IMR-90 (cell line): ENCODE results near the gene PGS1. TPM values are rescaled to one million over a fixed set of nuclear protein-coding genes. Genes with fewer than 3 reads are reported as not detected.

Source experiments
- ATAC-seq: fragments of 200-7000 bp; cut with Tn5 transposase; 2 replicates; pipeline ENCODE4 v1.9.1; 2020; ENCODE audit warnings: low read depth, mild to moderate bottlenecking, moderate library complexity
- BruUV-seq: library from RNA; stranded (reverse); fragments of 400-500 nt; replicated peaks from 2 replicates; lab custom pipeline; 2021; lab: Mats Ljungman, UMichigan
- CTCF ChIA-PET: fragments of 300-600 bp; formaldehyde crosslinking; extraction: SDS; loops from one replicate; lab custom pipeline; 2021; ENCODE audit warnings: antibody characterized with exemption; lab: Yijun Ruan, JAX
- POLR2A ChIA-PET: fragments of 300-600 bp; sonication (Branson Sonifier 250); formaldehyde crosslinking; loops from one replicate; lab custom pipeline; 2022; ENCODE audit warnings: antibody characterized with exemption; ENCODE audit not compliant: unreplicated experiment; lab: Charles Lee
- DNase-seq: peaks from one replicate; pipeline ENCODE4 v3.0.0; 2013
- H2AFZ ChIP-seq: replicated peaks from 2 replicates; pipeline ENCODE3; 2013; ENCODE audit warnings: low read length, mild to moderate bottlenecking; ENCODE audit not compliant: poor library complexity
- H2AK5ac ChIP-seq: 2 replicates; pipeline ENCODE4 v1.6.1; 2013; ENCODE audit warnings: low read depth, low read length, inconsistent platforms
- H2AK9ac ChIP-seq: replicated peaks from 2 replicates; pipeline ENCODE3; 2013; ENCODE audit warnings: mild to moderate bottlenecking, low read depth, low read length, moderate library complexity; ENCODE audit not compliant: poor library complexity
- H2BK120ac ChIP-seq: 2 replicates; pipeline ENCODE4 v1.6.1; 2013; ENCODE audit warnings: low read depth, low read length, inconsistent platforms
- H2BK15ac ChIP-seq: 3 replicates; pipeline ENCODE4 v1.6.1; 2013; ENCODE audit warnings: low read depth, low read length, inconsistent platforms
- H2BK20ac ChIP-seq: 2 replicates; pipeline ENCODE4 v1.6.1; 2013; ENCODE audit warnings: low read depth, mild to moderate bottlenecking, inconsistent platforms, low read length, moderate library complexity
- H2BK5ac ChIP-seq: 2 replicates; pipeline ENCODE4 v1.6.1; 2013; ENCODE audit warnings: mild to moderate bottlenecking, low read depth, low read length, inconsistent platforms; ENCODE audit not compliant: poor library complexity, severe bottlenecking
- H3K14ac ChIP-seq: replicated peaks from 2 replicates; pipeline ENCODE4 v1.6.1; 2013; ENCODE audit warnings: low read depth, low read length, inconsistent platforms
- H3K18ac ChIP-seq: 2 replicates; pipeline ENCODE4 v1.6.1; 2013; ENCODE audit warnings: low read depth, low read length, control low read depth
- H3K23ac ChIP-seq: 2 replicates; pipeline ENCODE4 v1.6.1; 2013; ENCODE audit warnings: low read depth, low read length, inconsistent platforms
- H3K27ac ChIP-seq: 2 replicates; pipeline ENCODE4 v1.5.1; 2013; ENCODE audit warnings: mild to moderate bottlenecking, control low read depth, low read length; ENCODE audit not compliant: insufficient read depth
- H3K27me3 ChIP-seq: 2 replicates; pipeline ENCODE4 v1.6.1; 2013; ENCODE audit warnings: low read length; ENCODE audit not compliant: control insufficient read depth, insufficient read depth
- H3K36me3 ChIP-seq: 2 replicates; pipeline ENCODE4 v1.6.1; 2013; ENCODE audit warnings: low read length, mixed read lengths; ENCODE audit not compliant: control insufficient read depth, insufficient read depth
- H3K4ac ChIP-seq: 2 replicates; pipeline ENCODE4 v1.6.1; 2013; ENCODE audit warnings: low read depth, low read length, inconsistent platforms
- H3K4me1 ChIP-seq: 2 replicates; pipeline ENCODE4 v1.6.1; 2013; ENCODE audit warnings: low read length, mixed read lengths; ENCODE audit not compliant: control insufficient read depth, insufficient read depth
- H3K4me2 ChIP-seq: 2 replicates; pipeline ENCODE4 v1.6.1; 2013; ENCODE audit warnings: low read depth, mild to moderate bottlenecking, control low read depth, low read length, moderate library complexity
- H3K4me3 ChIP-seq: 2 replicates; pipeline ENCODE4 v1.5.1; 2013; ENCODE audit warnings: low read depth, mild to moderate bottlenecking, control low read depth, low read length, moderate library complexity; ENCODE audit not compliant: insufficient read depth
- H3K56ac ChIP-seq: 2 replicates; pipeline ENCODE4 v1.6.1; 2013; ENCODE audit warnings: low read length, inconsistent platforms; ENCODE audit not compliant: insufficient read depth; ENCODE audit errors: extremely low read depth
- H3K79me1 ChIP-seq, 2 experiments: 2 replicates each; pipeline ENCODE4 v1.6.1; 2013; ENCODE audit warnings: low read length in 2 of 2, inconsistent platforms in 1 of 2, low read depth in 1 of 2
- H3K9ac ChIP-seq: 2 replicates; pipeline ENCODE4 v1.6.1; 2013; ENCODE audit warnings: low read depth, low read length, control low read depth
- H3K9me1 ChIP-seq: 2 replicates; pipeline ENCODE4 v1.6.1; 2013; ENCODE audit warnings: low read length, inconsistent platforms; ENCODE audit not compliant: insufficient read depth
- H3K9me3 ChIP-seq: 2 replicates; pipeline ENCODE4 v1.6.1; 2013; ENCODE audit warnings: low read length; ENCODE audit not compliant: control insufficient read depth, insufficient read depth
- H4K20me1 ChIP-seq: 2 replicates; pipeline ENCODE4 v1.6.1; 2013; ENCODE audit warnings: low read length, inconsistent platforms; ENCODE audit not compliant: insufficient read depth
- H4K5ac ChIP-seq: 2 replicates; pipeline ENCODE4 v1.6.1; 2013; ENCODE audit warnings: mild to moderate bottlenecking, low read depth, low read length, control low read depth
- H4K8ac ChIP-seq, 2 experiments: 2 replicates each; pipeline ENCODE4 v1.6.1; 2013; ENCODE audit warnings: low read depth in 2 of 2, low read length in 2 of 2, control low read depth in 1 of 2, inconsistent platforms in 1 of 2
- H4K91ac ChIP-seq: 2 replicates; pipeline ENCODE4 v1.6.1; 2013; ENCODE audit warnings: low read depth, low read length, inconsistent platforms; ENCODE audit not compliant: insufficient read depth
- CHD1 ChIP-seq: IDR thresholded peaks from 2 replicates; pipeline ENCODE4 v1.6.1; 2012; ENCODE audit warnings: low read depth, low read length, improper control_type of control experiment
- MAZ ChIP-seq: IDR thresholded peaks from 2 replicates; pipeline ENCODE4 v1.6.1; 2012; ENCODE audit warnings: low read depth, mild to moderate bottlenecking, low read length, improper control_type of control experiment, moderate library complexity, borderline replicate concordance
- NFE2L2 ChIP-seq: fragments of 150-350 bp; IDR thresholded peaks from 2 replicates; pipeline ENCODE4 v1.6.1; 2016; ENCODE audit warnings: low read depth, mild to moderate bottlenecking, low read length
- RAD21 ChIP-seq: IDR thresholded peaks from 2 replicates; pipeline ENCODE4 v1.6.1; 2012; ENCODE audit warnings: low read length, improper control_type of control experiment
- RCOR1 ChIP-seq: IDR thresholded peaks from 2 replicates; pipeline ENCODE4 v1.6.1; 2012; ENCODE audit warnings: mild to moderate bottlenecking, low read length, improper control_type of control experiment; ENCODE audit not compliant: insufficient replicate concordance
- WGBS, 2 experiments: methylation state at CpG; one replicate each; pipeline versions ENCODE4 v1.1.5 to v1.1.7; 2013; ENCODE audit warnings: missing lambda C conversion rate in 2 of 2; ENCODE audit not compliant: insufficient read length in 1 of 2; ENCODE audit errors: extremely low coverage in 2 of 2; 5-methylcytosine and 5-hydroxymethylcytosine counted together
- dilution Hi-C: fragments of 300-500 bp; cut with HindIII; formaldehyde crosslinking; loops from one replicate; pipeline ENCODE4 v1.14.3; 2018; ENCODE audit warnings: low sequenced_read_pairs; ENCODE audit not compliant: unreplicated experiment
- in situ Hi-C: fragments of 300-500 bp; cut with MboI; formaldehyde crosslinking; loops from 3 replicates; pipeline ENCODE4 v1.14.3; 2019; ENCODE audit warnings: low sequenced_read_pairs, inconsistent platforms, mixed read lengths
- intact Hi-C: fragments of 100-400 bp; cut with micrococcal nuclease; formaldehyde crosslinking; loops from 2 replicates; pipeline ENCODE4 v1.10.0; 2022
- polyA plus RNA-seq, 3 experiments: library from polyadenylated mRNA; depleted of rRNA; stranded (reverse); fragments of >200 nt; gene quantifications; 2 replicates each; pipeline ENCODE4 v1.2.3, GENCODE V29; 2012; ENCODE audit warnings: low replicate concordance in 1 of 3
- total RNA-seq: library from RNA; depleted of rRNA; stranded (reverse); fragments of >200 nt; gene quantifications from 2 replicates; pipeline ENCODE4 v1.2.3, GENCODE V29; 2012

The PGS1 gene
- total and polyA plus RNA-seq, 2 of the 4 experiments (the other 2 are of a cell fraction): 18.5 to 43.2 TPM

DNA sequence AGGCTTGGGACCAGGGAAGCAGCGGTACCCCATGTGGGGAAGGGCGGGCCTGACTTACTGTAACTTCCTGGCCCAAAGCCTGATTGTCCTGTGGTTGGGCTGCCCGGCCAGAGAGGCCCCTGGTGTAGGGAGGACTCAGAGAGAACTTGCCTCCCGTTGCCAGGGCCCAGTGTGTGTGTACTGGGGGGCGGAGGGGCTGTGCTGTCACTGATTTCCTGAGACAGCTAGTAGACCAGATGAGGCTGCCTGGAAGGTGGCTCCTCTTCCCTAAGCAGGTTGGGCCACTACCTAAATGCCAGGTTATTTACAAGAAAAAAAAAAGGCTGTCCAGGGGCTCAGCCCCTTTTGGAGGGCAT, 35.3 kb upstream of the PGS1 start:
- H3K14ac ChIP-seq: peak overlapping the region; percentile 96
- no peaks in the 10 kb centered on the region; the same call in 1 of the 2 replicates for H4K20me1 ChIP-seq
- peak overlapping the region; percentile 53 for H3K9ac ChIP-seq
- dilution Hi-C loops: no loop called here
- peak overlapping the region; percentile 99 for H3K27ac ChIP-seq
- H2AK5ac ChIP-seq: peak overlapping the region; percentile 98
- peak overlapping the region; percentile 99 for H2AK9ac ChIP-seq
- intact Hi-C loops: loop anchor here (1.0 to 2.0 kb wide), 2 partner anchors 8 to 14 kb away; no protein-coding TSS in a partner anchor
- POLR2A ChIA-PET: interaction anchor here (0.8 kb wide), 1 partner anchor 8 kb away, joined by 3 read pairs; no protein-coding TSS in a partner anchor
- peak overlapping the region; percentile 98 for H4K91ac ChIP-seq
- peak overlapping the region; percentile 83 for H4K5ac ChIP-seq
- H2BK20ac ChIP-seq: peak overlapping the region; percentile 99
- DNase-seq: peak; percentile 87
- peak overlapping the region; percentile 85 for H2AFZ ChIP-seq
- H3K4me1 ChIP-seq: peaks cover 25% of the 10 kb centered on the region
- H3K4me3 ChIP-seq: no peak overlapping the region
- CTCF ChIA-PET: no interaction called here
- peak overlapping the region; percentile 67 to 91 for H4K8ac ChIP-seq
- in situ Hi-C loops: no loop called here
- peaks cover 0 to 13% of the 10 kb centered on the region in 2 experiments; a peak in 1 of 4 replicates for H3K79me1 ChIP-seq
- no peaks in the 10 kb centered on the region for H3K27me3 ChIP-seq
- H3K9me1 ChIP-seq: peaks cover 24% of the 10 kb centered on the region
- H3K23ac ChIP-seq: peak overlapping the region; percentile 81; the same call in 1 of the 2 replicates
- H3K18ac ChIP-seq: peak overlapping the region; percentile 77
- peak overlapping the region; percentile 65 for H3K4me2 ChIP-seq
- H3K4ac ChIP-seq: peak overlapping the region; percentile 97
- H2BK120ac ChIP-seq: peak overlapping the region; percentile 94
- peak overlapping the region; percentile 99; the same call in 2 of the 3 replicates for H2BK15ac ChIP-seq
- no TSS peak for BruUV-seq
- no peaks in the 10 kb centered on the region for H3K9me3 ChIP-seq
- no CpG with 5 or more reads among the region's 5 CpGs for WGBS, 2 experiments
- peak overlapping the region; percentile 92 for H3K56ac ChIP-seq
- ATAC-seq: peak; percentile 71
- H3K36me3 ChIP-seq: no peaks in the 10 kb centered on the region
- H2BK5ac ChIP-seq: peak overlapping the region; percentile 93
- TF ChIP-seq RCOR1 (peak; percentile 10), MAZ (peak; percentile 61; the same call in 1 of the 2 replicates), NFE2L2 (no peak), CHD1 (no peak), RAD21 (0 out of 2 replicates have a peak, but pooled peaks have one; percentile 17)
